Stimulated activated CD8-positive, alpha-beta memory T cell treated with anti-CD3 and anti-CD28 coated beads, Interleukin-4, amount 100 ng/mL, for 48 hours (primary cell): ENCODE data around the gene SNAI3.

ENCODE experiments used
- DNase-seq: peaks from one replicate; pipeline ENCODE4 v3.0.0-alpha.2; 2020

Gene SNAI3

DNA sequence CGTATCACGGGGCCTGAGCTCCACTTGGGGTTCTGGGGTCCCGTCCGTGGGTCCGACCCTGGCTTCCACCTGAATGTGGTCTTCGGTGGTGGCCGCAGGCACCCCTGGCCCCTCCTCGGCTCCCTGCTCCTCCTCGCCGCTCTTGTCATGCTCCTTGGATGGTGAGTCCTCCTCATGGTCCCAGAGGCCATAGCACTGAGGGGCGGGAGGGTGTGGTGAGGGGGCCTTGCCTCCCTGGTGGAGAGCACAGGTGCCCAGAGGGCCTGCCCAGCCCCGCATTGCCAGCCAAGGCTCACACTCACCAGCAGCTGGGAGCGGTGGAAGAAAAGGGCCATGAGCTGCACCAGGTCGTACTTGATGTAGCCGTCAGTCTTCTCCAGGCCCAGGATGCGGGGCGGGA, 34.9 kb upstream of the SNAI3 start:
- DNase-seq = no peak

DNA sequence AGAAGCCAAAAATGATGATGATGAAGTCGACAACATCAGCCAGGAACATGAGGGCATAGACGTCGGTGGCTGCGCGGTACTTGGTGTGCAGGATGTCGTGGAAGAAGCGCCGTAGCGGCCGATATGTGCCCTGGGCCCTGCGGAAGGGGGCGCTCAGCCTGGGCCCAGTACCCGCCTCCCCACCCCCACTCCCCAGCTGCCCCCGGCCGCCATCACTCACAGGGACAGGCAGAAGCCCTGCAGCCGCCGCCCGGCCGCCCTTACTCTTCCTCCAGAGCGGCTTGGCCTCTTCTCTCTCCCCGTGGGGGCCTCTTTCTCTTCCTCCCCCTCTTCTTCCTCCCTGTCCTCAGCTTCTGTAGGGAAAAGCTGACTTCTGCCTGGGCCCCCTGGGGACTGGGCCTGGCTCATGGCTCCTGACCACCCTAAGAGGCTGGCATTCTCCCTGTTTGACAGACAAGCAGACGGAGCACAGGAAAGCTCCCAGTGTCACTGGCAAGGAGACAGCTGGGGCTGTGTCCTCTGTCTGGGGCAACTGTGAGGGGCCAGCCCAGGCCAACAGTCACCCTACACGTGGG, 34.2 kb upstream of the SNAI3 start:
- no peak for DNase-seq

- no peak for DNase-seq
These were observed 33.6 kb upstream of the SNAI3 start for GRCh38 chr16:88719933-88720296.

DNA sequence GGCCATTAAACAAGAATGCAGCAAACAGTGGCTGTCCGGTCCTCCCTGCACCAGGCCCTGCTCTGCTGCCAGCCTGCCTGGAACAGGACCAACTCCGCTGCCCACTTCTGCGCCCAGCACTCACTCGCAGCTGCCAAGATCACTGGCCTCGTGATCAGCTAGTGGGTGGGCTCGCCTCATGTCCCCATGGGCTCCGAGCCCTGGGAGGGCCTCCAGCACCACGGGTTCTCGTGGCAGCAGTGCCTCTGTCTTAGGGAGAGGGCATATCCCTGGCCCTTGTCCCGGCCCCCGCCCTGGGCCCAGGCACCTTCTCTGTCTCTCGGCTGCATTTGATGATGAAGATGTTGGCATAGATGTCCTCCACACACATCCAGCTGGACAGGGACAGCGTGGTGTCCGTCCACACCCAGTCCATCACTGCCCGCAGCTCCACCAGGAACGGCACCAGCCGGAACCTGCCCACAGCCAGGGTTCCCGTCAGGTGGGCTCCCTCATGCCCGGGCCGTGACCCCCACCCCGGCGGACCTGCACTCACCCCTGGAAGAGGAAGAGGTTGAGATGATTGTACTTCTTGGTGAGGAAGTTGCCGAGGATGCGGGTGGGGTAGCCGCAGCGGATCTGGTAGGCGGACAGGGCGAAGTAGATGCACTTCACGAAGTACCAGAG, 33.1 kb upstream of the SNAI3 start:
- DNase-seq = no peak

DNA sequence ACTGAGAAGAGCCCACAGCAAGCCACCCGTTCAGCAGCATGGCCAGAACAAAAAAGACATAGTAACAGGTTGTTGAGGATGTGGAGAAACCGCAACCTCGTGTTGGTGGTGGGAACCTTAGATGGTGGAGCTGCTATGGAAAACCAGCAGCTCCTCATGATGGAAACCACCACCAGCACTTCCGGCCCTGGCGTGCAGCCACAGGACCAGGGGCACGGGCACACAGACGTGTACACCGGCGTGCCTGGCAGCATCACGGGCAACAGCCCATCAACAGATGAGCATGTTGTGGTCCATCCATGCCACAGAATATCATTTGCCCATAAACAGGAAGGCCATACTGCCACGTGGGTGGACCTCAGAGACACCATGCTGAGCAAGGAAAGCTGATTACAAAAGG, 31.9 kb upstream of the SNAI3 start:
- DNase-seq = no peak

GRCh38 chr16:88716601-88717001, 30.3 kb upstream of the SNAI3 start:
- DNase-seq = no peak

- DNase-seq = no peak
These were observed 29.9 kb upstream of the SNAI3 start for GRCh38 chr16:88716201-88716600.

GRCh38 chr16:88715312-88716190, 29.2 kb upstream of the SNAI3 start:
- DNase-seq = no peak

- no peak for DNase-seq
These were observed 28.4 kb upstream of the SNAI3 start for GRCh38 chr16:88714420-88715302.

DNA sequence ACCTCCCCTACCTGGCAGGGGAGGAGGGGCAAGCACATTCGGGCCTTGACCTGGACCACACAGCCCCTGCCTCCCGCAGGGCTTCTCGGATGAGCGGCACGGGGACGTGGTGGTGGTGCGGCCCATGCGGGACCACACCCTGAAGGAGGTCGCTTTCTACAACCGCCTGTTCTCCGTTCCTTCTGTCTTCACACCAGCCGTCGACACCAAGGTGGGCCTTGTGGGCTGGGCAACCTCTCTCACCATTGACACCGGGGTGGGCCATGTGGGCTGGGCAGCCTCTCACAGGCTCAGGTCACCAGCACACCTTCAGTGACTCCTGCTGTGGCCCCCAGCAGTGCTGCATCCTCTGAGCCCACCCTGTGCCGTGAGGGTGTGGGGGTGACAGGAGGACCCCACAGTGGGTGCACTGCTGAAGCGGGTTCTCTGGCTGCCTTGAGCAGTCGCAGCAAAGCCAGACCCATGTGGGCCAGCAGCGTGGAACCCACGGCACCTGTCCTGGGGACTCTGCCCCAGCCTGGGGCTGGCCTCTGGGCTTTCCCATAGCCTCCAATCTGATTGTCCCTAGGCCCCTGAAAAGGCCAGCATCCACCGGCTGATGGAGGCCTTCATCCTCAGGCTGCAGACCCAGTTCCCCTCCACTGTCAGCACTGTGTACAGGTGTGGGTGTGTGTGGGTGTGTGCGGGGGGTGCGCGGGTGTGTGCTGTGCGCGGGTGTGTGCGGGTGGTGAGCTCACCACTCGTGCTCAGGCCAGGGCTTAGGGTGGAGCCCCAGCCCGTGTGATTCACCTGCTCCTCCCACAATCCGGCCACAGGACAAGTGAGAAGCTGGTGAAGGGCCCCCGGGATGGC, 27.5 kb upstream of the SNAI3 start:
- DNase-seq = no peak

GRCh38 chr16:88713054-88713453, 26.7 kb upstream of the SNAI3 start:
- no peak for DNase-seq

GRCh38 chr16:88712362-88712979, 26.2 kb upstream of the SNAI3 start:
- DNase-seq = no peak

GRCh38 chr16:88711750-88712340, 25.5 kb upstream of the SNAI3 start:
- no peak for DNase-seq

- no peak for DNase-seq
These were observed 24.2 kb upstream of the SNAI3 start for GRCh38 chr16:88710556-88710955.

DNA sequence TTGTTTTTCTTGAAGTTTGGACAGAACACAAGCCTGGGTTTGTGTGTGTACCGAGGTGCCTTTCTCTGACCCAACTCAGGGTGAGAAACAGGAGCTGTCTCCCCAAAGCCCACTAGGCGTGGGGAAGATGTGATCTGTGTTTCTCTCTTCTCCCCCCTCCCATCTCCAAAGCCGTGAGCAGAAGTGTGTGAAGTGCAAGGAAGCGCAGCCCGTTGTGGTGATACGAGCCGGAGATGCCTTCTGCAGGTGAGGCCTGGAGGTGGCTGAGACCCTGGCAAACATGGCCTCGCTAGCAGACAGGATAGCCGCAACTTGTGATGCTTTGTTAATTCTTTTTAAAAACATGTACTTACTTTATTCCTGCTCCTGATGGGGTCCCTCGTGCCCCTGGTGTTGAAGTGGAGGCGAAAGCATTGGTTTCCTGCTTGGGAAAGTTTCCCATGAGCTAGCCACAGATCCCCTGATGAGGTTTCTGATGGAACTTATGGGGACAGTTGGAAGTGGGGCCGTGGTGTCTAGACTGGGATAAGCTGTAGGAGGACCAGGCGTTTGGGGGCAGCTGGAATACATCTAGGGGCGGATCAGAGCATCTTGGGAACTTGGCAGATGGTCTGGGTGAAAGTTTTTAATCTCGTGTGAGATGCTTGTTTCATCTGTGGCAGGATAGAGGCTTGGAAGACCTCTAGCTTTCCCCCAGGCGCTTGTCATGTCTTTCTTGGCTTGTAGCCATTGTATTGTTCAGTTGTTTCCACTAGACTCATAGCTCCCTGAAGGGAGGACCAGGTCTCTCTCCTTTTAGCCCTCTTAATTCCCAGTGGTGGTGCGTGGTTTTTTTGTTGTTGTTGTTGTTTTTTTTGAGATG, 20.9 kb upstream of the SNAI3 start:
- DNase-seq = no peak

DNA sequence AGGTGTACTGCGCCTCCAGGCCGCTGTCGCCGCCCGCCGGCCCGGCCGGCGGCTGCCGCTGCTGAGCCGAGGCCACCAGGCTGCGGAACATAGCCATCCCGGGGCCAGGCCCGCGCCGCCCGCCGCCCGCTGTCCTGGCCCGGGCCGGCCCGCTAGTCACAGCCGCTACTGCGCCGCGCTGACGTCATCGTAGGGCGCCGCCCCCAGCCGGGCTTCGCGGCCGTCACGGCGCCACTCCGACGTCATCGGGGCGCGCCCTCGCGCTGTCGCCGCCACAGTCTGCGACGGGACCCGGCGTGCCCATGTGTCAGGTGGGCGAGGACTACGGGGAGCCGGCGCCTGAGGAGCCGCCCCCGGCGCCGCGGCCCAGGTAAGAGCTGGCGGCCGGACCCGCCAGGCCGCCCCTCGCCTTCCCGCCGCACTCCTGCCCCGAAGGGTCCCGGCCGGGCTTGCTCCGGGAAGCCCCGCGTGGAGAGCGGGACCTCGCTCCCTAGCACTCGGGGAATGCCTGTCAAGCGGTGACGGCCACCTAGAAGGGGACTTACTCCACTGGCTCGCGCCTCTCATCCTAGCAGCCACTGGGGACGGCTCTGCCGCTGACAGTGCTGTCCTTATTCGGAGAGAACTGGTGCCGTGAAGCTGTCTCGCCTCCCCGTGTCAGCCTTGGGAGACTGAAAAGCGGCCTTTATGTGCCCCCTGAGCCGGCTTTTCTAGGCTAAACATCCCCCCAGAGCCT, 20.1 kb upstream of the SNAI3 start, which contains the start of the genes CTU2 and RNF166:
CTU2 (plus strand) TSS at position 275 of the 736 bp plus-strand sequence; CDS start at position 303, 28 bp downstream.
RNF166 (minus strand) TSS at position 180 of the 736 bp plus-strand sequence; CDS start at position 97, 83 bp downstream.
- DNase-seq = peak; percentile 97

DNA sequence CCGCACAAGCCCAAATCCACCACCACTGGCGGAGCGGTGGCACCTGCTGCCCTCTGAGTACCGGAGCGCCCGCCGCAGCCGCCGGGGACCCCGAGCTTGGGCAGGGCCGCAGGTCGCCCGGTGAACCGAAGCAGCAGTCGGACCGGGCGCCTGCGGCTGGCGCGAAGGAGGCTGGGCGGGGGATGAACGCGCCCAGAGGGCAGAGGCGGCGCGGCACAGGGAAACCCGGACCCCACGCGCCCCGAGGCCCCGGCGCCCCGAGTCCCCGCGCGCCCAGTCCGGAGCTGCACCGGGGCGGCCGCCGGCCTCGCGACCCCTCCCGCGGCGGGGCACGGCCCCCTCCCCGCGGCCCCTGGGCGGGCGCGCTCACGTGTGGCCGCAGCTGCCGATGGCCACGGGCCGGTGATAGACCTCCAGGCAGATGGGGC, 19.5 kb upstream of the SNAI3 start:
- DNase-seq = peak; percentile 42

- DNase-seq = peak; percentile 45
These were observed 18.9 kb upstream of the SNAI3 start for GRCh38 chr16:88705076-88705684.
